GM23338 (cell line): Measurements from ENCODE around the gene BSND. TPM values are rescaled to one million over a fixed set of nuclear protein-coding genes. Genes with fewer than 3 reads are reported as not detected.
A peak's percentile ranks its signal among the peaks of the same experiment; 100 is the strongest.

Experiments used
- ATAC-seq: fragments of 200-7000 bp; cut with Tn5 transposase; 3 replicates; pipeline ENCODE4 v1.9.1; 2020
- DNase-seq: peaks from one replicate; pipeline ENCODE4 v3.0.0-alpha.2; 2015; ENCODE audit warnings: low spot score
- H2AFZ ChIP-seq: fragments of 200-600 bp; sonication (generic); 2 replicates; pipeline ENCODE4 v1.8.0; 2016; ENCODE audit warnings: antibody characterized with exemption, mild to moderate bottlenecking, moderate library complexity
- H3F3A ChIP-seq: fragments of 200-600 bp; sonication (generic); replicated peaks from 2 replicates; pipeline ENCODE4 v1.8.0; 2017; ENCODE audit warnings: antibody characterized with exemption, mixed run types, low read depth
- H3K27ac ChIP-seq: fragments of 200-600 bp; sonication (generic); 2 replicates; pipeline ENCODE4 v1.6.1; 2016; ENCODE audit warnings: low read depth
- H3K27me3 ChIP-seq: fragments of 200-600 bp; sonication (generic); 2 replicates; pipeline ENCODE4 v1.8.0; 2016; ENCODE audit warnings: mild to moderate bottlenecking, mixed run types, moderate library complexity; ENCODE audit not compliant: insufficient read depth
- H3K36me3 ChIP-seq: fragments of 200-600 bp; sonication (generic); 2 replicates; pipeline ENCODE4 v1.8.0; 2016; ENCODE audit warnings: mild to moderate bottlenecking; ENCODE audit not compliant: insufficient read depth
- H3K4me1 ChIP-seq: fragments of 200-600 bp; sonication (generic); 2 replicates; pipeline ENCODE4 v1.8.0; 2016; ENCODE audit warnings: mild to moderate bottlenecking, moderate library complexity; ENCODE audit not compliant: insufficient read depth
- H3K4me2 ChIP-seq: fragments of 200-600 bp; sonication (generic); 2 replicates; pipeline ENCODE4 v1.7.1; 2017; ENCODE audit warnings: mixed run types
- H3K4me3 ChIP-seq: fragments of 200-600 bp; sonication (generic); 2 replicates; pipeline ENCODE4 v1.6.1; 2016; ENCODE audit warnings: mixed run types
- H3K79me2 ChIP-seq: fragments of 200-600 bp; sonication (generic); replicated peaks from 2 replicates; pipeline ENCODE4 v1.8.0; 2017; ENCODE audit warnings: mild to moderate bottlenecking; ENCODE audit not compliant: insufficient read depth
- H3K9me2 ChIP-seq: fragments of 200-600 bp; sonication (generic); 2 replicates; pipeline ENCODE4 v1.8.0; 2017; ENCODE audit not compliant: insufficient read depth
- H4K20me1 ChIP-seq: fragments of 200-600 bp; sonication (generic); replicated peaks from 2 replicates; pipeline ENCODE4 v1.8.0; 2017; ENCODE audit warnings: mild to moderate bottlenecking; ENCODE audit not compliant: insufficient read depth
- H3K27ac Mint-ChIP-seq: 2 replicates; pipeline ENCODE4 v1.8.0; 2020; ENCODE audit warnings: inconsistent platforms, mild to moderate bottlenecking, moderate library complexity, mixed read lengths
- H3K27me3 Mint-ChIP-seq: 3 replicates; pipeline ENCODE4 v1.8.0; 2022; ENCODE audit warnings: low read depth, mild to moderate bottlenecking, moderate library complexity, mixed read lengths, inconsistent platforms; ENCODE audit not compliant: insufficient read depth, poor library complexity
- H3K36me3 Mint-ChIP-seq: 3 replicates; pipeline ENCODE4 v1.8.0; 2021; ENCODE audit warnings: low read depth, mild to moderate bottlenecking, inconsistent platforms, moderate library complexity, mixed read lengths
- H3K4me1 Mint-ChIP-seq: 3 replicates; pipeline ENCODE4 v1.8.0; 2020; ENCODE audit warnings: mild to moderate bottlenecking, inconsistent platforms, mixed read lengths
- H3K4me3 Mint-ChIP-seq: 3 replicates; pipeline ENCODE4 v1.8.0; 2021; ENCODE audit warnings: moderate library complexity, mild to moderate bottlenecking, inconsistent platforms, mixed read lengths
- H3K9me3 Mint-ChIP-seq: 3 replicates; pipeline ENCODE4 v1.8.0; 2020; ENCODE audit warnings: moderate library complexity, mild to moderate bottlenecking, inconsistent platforms, mixed read lengths
- EZH2 ChIP-seq: fragments of 200-600 bp; sonication (generic); IDR thresholded peaks from one replicate; pipeline ENCODE4 v1.8.0; 2017; ENCODE audit warnings: antibody characterized with exemption, mild to moderate bottlenecking, low read depth; ENCODE audit not compliant: unreplicated experiment
- EZH2phosphoT487 ChIP-seq: fragments of 200-600 bp; sonication (generic); IDR thresholded peaks from one replicate; pipeline ENCODE4 v1.8.1; 2018; ENCODE audit warnings: antibody characterized with exemption; ENCODE audit not compliant: unreplicated experiment
- JUNB ChIP-seq: IDR thresholded peaks from one replicate; pipeline ENCODE4 v1.6.1; 2016; ENCODE audit warnings: antibody characterized with exemption; ENCODE audit not compliant: unreplicated experiment
- NANOG ChIP-seq: IDR thresholded peaks from 2 replicates; pipeline ENCODE4 v1.6.1; 2016; ENCODE audit warnings: antibody characterized with exemption, borderline replicate concordance
- POLR2AphosphoS5 ChIP-seq: IDR thresholded peaks from 2 replicates; pipeline ENCODE4 v1.6.1; 2016; ENCODE audit warnings: antibody characterized with exemption, low read depth
- STAT1 ChIP-seq: IDR thresholded peaks from one replicate; pipeline ENCODE4 v1.6.1; 2016; ENCODE audit warnings: antibody characterized with exemption; ENCODE audit not compliant: unreplicated experiment
- ZNF114 ChIP-seq: fragments of 250-450 bp; sonication (Bioruptor Pico); IDR thresholded peaks from 2 replicates; pipeline ENCODE4 v1.5.0; 2020; ENCODE audit warnings: mild to moderate bottlenecking, moderate library complexity
- polyA plus RNA-seq: library from polyadenylated mRNA; unstranded; fragments of >200 nt; fragmentation: Nextera tagmentation; extraction: Ambion mirVana; gene quantifications from 2 replicates; pipeline ENCODE4 v1.2.1, GENCODE V29; 2016
- total RNA-seq: library from RNA; depleted of rRNA; stranded (reverse); fragments of >200 nt; shearing (Covaris generic); gene quantifications from 2 replicates; pipeline ENCODE4 v1.2.3, GENCODE V29; 2014
- TF ChIP-seq, protein P1 (sequence below), 2 experiments: fragments of 200-600 bp in 1 of 2; sonication (generic) in 1 of 2; conservative IDR thresholded peaks; 2 replicates each; pipeline versions ENCODE4 v1.5.1 to v1.6.1; 2016 to 2017; ENCODE audit warnings: antibody characterized with exemption in 2 of 2, low read depth in 2 of 2, mild to moderate bottlenecking in 2 of 2, moderate library complexity in 1 of 2
- TF ChIP-seq, protein P2 (sequence below): IDR thresholded peaks from 2 replicates; pipeline ENCODE4 v1.6.1; 2016; ENCODE audit warnings: antibody characterized with exemption
- TF ChIP-seq, protein P3 (sequence below): fragments of 250-450 bp; sonication (Bioruptor Pico); IDR thresholded peaks from 2 replicates; pipeline ENCODE4 v1.5.0; 2020; ENCODE audit warnings: mild to moderate bottlenecking, moderate library complexity

The BSND gene
- total and polyA plus RNA-seq, 2 experiments from 2014 or later, result 0.55 to 1.4 TPM

DNA sequence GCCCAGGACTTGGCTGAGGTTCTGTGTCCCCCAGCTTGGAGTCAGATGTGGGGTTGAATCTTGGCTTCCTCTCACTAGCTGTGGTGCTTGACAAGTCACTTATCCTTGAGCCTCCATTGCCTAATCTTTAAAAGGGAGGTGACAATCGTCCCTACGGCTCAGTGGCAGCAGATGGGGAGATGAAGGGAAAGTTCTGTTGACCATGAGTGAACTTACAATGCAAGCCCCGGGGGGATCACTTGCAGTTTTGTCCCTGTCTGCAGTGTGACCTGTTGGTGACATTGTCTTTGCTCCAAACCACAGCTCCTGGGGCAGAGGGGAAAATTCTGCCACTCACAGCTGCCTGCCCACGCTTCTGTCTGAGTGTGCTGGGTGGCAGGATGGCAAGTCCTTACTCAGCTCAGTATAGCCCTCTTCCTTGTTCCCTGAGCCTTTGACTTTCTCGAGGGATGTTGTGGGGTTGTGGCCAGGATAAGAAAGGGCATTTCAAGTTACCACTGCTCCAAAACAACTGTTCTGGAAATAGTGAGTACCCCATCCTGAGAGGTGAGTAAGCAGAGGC lies 42.3 kb downstream of the BSND start (continued):
- TF ChIP-seq POLR2AphosphoS5 (no peak), NANOG (no peak), EZH2phosphoT487 (no peak), ZNF114 (CRISPR knock-in tag) (no peak)
- TF ChIP-seq, protein P1, sequence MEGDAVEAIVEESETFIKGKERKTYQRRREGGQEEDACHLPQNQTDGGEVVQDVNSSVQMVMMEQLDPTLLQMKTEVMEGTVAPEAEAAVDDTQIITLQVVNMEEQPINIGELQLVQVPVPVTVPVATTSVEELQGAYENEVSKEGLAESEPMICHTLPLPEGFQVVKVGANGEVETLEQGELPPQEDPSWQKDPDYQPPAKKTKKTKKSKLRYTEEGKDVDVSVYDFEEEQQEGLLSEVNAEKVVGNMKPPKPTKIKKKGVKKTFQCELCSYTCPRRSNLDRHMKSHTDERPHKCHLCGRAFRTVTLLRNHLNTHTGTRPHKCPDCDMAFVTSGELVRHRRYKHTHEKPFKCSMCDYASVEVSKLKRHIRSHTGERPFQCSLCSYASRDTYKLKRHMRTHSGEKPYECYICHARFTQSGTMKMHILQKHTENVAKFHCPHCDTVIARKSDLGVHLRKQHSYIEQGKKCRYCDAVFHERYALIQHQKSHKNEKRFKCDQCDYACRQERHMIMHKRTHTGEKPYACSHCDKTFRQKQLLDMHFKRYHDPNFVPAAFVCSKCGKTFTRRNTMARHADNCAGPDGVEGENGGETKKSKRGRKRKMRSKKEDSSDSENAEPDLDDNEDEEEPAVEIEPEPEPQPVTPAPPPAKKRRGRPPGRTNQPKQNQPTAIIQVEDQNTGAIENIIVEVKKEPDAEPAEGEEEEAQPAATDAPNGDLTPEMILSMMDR (conservative IDR thresholded peaks at IDR 0.05; ENCODE audit: low read depth in 2 of 2), result no peak
- TF ChIP-seq, protein P2, sequence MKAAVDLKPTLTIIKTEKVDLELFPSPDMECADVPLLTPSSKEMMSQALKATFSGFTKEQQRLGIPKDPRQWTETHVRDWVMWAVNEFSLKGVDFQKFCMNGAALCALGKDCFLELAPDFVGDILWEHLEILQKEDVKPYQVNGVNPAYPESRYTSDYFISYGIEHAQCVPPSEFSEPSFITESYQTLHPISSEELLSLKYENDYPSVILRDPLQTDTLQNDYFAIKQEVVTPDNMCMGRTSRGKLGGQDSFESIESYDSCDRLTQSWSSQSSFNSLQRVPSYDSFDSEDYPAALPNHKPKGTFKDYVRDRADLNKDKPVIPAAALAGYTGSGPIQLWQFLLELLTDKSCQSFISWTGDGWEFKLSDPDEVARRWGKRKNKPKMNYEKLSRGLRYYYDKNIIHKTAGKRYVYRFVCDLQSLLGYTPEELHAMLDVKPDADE, result no peak

DNA sequence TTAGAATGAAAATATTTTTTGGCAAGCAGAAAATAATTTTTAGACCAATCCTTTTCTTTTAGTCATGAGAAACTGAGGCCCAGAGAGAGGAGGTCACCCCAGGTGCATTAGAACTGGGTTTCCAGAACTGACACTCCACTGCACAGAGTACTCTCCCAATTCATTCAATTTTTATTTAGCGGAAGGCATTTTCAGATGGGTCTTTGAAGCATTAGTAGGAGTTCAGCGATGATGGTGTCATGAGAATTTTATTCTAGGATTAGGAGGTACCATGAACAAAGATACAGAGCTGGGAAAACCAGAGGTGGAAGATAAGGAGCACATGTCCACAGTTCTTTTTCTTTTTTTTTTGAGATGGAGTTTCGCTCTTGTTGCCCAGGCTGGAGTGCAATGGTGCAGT lies 42.9 kb downstream of the BSND start:
- H4K20me1 ChIP-seq, result peaks cover 51% of the 10 kb centered on the region
- H3K79me2 ChIP-seq, result peaks cover 82% of the 10 kb centered on the region
- H2AFZ ChIP-seq, result no peak overlapping the region
- ATAC-seq (no peak), DNase-seq (no peak)
- TF ChIP-seq, protein P1 (conservative IDR thresholded peaks at IDR 0.05; ENCODE audit: low read depth in 2 of 2), result no peak
- TF ChIP-seq POLR2AphosphoS5, result no peak
- no peak for TF ChIP-seq JUNB
- TF ChIP-seq STAT1, result no peak
- no peak for TF ChIP-seq ZNF114 (CRISPR knock-in tag)
- TF ChIP-seq, protein P3, sequence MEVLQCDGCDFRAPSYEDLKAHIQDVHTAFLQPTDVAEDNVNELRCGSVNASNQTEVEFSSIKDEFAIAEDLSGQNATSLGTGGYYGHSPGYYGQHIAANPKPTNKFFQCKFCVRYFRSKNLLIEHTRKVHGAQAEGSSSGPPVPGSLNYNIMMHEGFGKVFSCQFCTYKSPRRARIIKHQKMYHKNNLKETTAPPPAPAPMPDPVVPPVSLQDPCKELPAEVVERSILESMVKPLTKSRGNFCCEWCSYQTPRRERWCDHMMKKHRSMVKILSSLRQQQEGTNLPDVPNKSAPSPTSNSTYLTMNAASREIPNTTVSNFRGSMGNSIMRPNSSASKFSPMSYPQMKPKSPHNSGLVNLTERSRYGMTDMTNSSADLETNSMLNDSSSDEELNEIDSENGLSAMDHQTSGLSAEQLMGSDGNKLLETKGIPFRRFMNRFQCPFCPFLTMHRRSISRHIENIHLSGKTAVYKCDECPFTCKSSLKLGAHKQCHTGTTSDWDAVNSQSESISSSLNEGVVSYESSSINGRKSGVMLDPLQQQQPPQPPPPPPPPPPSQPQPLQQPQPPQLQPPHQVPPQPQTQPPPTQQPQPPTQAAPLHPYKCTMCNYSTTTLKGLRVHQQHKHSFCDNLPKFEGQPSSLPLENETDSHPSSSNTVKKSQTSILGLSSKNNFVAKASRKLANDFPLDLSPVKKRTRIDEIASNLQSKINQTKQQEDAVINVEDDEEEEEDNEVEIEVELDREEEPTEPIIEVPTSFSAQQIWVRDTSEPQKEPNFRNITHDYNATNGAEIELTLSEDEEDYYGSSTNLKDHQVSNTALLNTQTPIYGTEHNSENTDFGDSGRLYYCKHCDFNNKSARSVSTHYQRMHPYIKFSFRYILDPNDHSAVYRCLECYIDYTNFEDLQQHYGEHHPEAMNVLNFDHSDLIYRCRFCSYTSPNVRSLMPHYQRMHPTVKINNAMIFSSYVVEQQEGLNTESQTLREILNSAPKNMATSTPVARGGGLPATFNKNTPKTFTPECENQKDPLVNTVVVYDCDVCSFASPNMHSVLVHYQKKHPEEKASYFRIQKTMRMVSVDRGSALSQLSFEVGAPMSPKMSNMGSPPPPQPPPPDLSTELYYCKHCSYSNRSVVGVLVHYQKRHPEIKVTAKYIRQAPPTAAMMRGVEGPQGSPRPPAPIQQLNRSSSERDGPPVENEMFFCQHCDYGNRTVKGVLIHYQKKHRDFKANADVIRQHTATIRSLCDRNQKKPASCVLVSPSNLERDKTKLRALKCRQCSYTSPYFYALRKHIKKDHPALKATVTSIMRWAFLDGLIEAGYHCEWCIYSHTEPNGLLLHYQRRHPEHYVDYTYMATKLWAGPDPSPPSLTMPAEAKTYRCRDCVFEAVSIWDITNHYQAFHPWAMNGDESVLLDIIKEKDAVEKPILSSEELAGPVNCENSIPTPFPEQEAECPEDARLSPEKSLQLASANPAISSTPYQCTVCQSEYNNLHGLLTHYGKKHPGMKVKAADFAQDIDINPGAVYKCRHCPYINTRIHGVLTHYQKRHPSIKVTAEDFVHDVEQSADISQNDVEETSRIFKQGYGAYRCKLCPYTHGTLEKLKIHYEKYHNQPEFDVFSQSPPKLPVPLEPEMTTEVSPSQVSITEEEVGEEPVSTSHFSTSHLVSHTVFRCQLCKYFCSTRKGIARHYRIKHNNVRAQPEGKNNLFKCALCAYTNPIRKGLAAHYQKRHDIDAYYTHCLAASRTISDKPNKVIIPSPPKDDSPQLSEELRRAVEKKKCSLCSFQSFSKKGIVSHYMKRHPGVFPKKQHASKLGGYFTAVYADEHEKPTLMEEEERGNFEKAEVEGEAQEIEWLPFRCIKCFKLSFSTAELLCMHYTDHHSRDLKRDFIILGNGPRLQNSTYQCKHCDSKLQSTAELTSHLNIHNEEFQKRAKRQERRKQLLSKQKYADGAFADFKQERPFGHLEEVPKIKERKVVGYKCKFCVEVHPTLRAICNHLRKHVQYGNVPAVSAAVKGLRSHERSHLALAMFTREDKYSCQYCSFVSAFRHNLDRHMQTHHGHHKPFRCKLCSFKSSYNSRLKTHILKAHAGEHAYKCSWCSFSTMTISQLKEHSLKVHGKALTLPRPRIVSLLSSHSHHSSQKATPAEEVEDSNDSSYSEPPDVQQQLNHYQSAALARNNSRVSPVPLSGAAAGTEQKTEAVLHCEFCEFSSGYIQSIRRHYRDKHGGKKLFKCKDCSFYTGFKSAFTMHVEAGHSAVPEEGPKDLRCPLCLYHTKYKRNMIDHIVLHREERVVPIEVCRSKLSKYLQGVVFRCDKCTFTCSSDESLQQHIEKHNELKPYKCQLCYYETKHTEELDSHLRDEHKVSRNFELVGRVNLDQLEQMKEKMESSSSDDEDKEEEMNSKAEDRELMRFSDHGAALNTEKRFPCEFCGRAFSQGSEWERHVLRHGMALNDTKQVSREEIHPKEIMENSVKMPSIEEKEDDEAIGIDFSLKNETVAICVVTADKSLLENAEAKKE (CRISPR knock-in tag), result no peak
- TF ChIP-seq EZH2, result no peak
- TF ChIP-seq, protein P2, result no peak
- H3K9me2 ChIP-seq, result no peaks in the 10 kb centered on the region
- Mint-ChIP-seq H3K36me3 (peaks cover 28% of the 10 kb centered on the region), H3K4me1 (peaks cover 32% of the 10 kb centered on the region), H3K27me3 (peaks cover 41% of the 10 kb centered on the region), H3K4me3 (peak overlapping the region; percentile 85; the same call in 2 of the 3 replicates), H3K9me3 (no peaks in the 10 kb centered on the region), H3K27ac (no peak overlapping the region)
- H3K36me3 ChIP-seq, result peaks cover 29% of the 10 kb centered on the region
- H3F3A ChIP-seq, result 0 out of 2 replicates have a peak, but pooled peaks cover 8% of the 10 kb centered on the region
- peak overlapping the region; percentile 94 for H3K4me2 ChIP-seq
- peaks cover 37% of the 10 kb centered on the region for H3K27me3 ChIP-seq
- no peak overlapping the region for H3K27ac ChIP-seq
- H3K4me3 ChIP-seq, result peak overlapping the region; percentile 91
- H3K4me1 ChIP-seq, result peaks cover 54% of the 10 kb centered on the region
